ENCODE measurements around the gene ACTL9.

ACTL9 gene

DNA sequence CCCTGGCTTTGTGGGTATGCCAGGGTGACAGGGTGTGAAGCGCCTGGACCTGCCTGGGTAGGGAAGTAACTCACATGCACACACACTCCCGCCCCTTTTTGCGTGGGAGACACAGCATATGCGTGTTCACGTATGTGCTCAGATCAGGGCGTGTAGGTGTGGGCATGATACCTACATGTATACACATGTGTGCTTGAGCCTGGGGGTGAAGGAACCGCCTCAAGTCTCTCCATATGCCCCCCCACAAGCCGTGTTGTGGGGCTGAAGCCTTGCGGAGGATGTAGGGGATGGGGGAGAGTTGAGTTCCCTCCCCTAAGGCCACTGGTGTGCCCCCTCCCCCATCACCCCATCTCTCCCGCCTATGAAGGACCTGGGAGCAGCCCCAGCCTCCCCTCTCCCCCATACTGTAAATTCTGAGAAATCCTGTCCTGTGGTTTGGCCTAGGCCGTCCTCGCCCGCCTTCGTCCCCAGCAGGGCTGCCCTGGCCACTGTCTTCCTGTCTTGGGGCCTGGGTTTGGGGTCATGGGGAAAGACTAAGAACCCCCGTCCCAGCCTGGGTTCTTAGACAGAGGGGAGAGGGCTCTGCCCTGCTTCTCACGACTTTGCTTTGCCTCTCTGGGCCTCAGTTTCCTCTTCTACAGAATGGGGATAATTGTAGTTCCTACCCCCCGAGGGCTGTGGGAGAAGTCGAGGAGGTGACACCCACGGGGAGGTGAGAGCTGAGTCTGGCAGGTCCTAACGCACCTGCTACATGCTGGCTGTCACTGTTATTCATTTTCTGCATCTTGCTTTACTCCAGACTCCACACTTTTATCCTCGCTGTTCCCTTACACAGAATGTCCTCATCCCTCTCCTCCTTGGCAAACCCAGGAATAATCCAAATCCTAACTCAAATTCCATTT is 14.3 kb downstream of the ACTL9 start:
- H3K4me3 ChIP-seq (replicated peaks; ENCODE audit: low read depth, low read length): no peak overlapping the region
- TF ChIP-seq CTCF (IDR thresholded peaks at IDR 0.05; ENCODE audit: low read depth, low read length, missing control alignments): no peak
- DNase-seq (ENCODE audit: extremely low read depth, low read depth): no peak

DNA sequence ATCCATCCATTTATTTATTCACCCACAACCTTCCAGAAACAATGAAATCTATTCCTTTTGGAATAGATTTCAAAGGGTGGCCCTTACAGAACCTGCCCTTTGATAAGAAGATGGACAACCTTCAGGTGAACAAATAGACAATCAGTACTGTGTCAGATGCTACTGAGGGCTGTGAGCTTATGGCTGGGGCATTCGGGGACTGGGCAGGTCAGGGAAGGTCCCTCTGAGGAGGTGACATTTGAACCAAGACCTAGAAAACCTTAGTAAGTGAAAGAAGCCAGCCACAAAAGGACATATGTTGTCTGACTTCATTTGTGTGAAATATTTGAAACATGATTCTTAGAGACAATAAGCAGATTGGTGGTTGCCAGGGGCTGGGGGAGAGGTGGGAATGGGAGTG is 15.7 kb downstream of the ACTL9 start:
- no peak for DNase-seq (ENCODE audit: extremely low read depth, low read depth)
- no peak for TF ChIP-seq CTCF (IDR thresholded peaks at IDR 0.05; ENCODE audit: low read depth, low read length, missing control alignments)
- no peak overlapping the region for H3K4me3 ChIP-seq (replicated peaks; ENCODE audit: low read depth, low read length)

- no peak for DNase-seq (ENCODE audit: extremely low read depth, low read depth)
- no peak for TF ChIP-seq CTCF (IDR thresholded peaks at IDR 0.05; ENCODE audit: low read depth, low read length, missing control alignments)
- no peak overlapping the region for H3K4me3 ChIP-seq (replicated peaks; ENCODE audit: low read depth, low read length)
Measured at GRCh38 chr19:8682472-8682871, 16.1 kb downstream of the ACTL9 start.

- TF ChIP-seq CTCF (IDR thresholded peaks at IDR 0.05; ENCODE audit: low read depth, low read length, missing control alignments): no peak
- no peak for DNase-seq (ENCODE audit: extremely low read depth, low read depth)
- H3K4me3 ChIP-seq (replicated peaks; ENCODE audit: low read depth, low read length): no peak overlapping the region
Measured at GRCh38 chr19:8681345-8682029, 17.1 kb downstream of the ACTL9 start.

DNA sequence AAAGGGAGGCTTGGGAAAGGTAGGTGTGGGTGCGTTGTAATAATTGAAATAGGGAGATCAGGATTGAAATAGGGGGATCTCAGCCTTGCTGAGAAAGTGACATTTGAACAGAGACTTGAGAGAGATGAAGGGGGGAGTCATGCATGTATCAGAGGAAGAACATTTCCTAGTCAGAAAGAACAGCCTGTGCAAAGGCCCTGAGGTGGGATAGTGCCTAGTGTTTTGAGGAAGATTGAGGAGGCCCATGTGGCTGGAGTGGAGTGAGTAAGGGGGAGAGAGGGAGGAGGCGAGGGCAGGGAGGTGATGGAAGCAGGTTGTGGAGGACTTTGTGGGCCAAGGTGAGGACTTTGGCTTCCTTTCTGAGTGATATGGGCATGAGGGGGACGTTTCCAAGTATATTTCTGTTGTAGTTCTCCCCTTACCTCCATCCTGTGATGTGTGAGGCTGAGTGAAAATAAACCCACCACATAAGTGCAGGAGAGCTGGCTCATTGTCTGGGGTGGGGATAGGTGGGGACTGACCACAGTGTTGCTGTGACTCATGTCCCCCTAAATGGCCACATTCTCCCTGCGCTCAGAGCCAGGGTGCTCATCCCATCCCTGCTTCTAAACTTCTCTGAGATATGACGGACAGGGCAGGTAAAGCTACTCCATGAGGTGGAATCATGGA is 17.8 kb downstream of the ACTL9 start:
- TF ChIP-seq CTCF (IDR thresholded peaks at IDR 0.05; ENCODE audit: low read depth, low read length, missing control alignments): no peak
- no peak overlapping the region for H3K4me3 ChIP-seq (replicated peaks; ENCODE audit: low read depth, low read length)
- DNase-seq (ENCODE audit: extremely low read depth, low read depth): no peak

DNA sequence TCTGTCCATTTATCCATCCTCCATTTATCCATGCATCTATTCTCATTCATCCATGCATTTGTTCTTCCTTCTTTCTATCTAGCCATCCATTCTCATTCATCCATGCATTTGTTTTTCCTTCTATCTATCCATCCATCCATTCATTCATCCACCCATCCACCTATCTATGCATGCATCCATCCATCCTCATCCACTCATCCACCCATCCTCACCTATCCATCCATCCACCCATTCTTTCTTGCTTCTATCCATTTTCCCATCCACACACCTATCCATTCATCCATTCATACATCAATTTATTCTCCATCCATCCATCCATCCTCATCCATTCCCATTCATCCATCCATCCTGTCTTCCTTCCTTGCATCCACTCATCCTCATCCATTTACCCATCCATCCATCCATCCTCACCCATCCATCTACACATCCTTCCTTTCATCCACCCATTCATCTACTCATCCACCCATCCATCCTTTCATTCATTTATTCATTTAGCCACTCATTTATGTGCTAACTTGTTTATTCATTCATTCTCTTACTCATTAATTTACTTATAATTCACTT is 20.3 kb downstream of the ACTL9 start:
- no peak overlapping the region for H3K4me3 ChIP-seq (replicated peaks; ENCODE audit: low read depth, low read length)
- no peak for TF ChIP-seq CTCF (IDR thresholded peaks at IDR 0.05; ENCODE audit: low read depth, low read length, missing control alignments)
- no peak for DNase-seq (ENCODE audit: extremely low read depth, low read depth)

All from HFF-Myc (cell line).